Activated naive CD8-positive, alpha-beta T cell (primary cell): Measurements from ENCODE around the gene ATP5IF1.
A peak's percentile ranks its signal among the peaks of the same experiment; 100 is the strongest.

Source experiments
- H3K27ac Mint-ChIP-seq: one replicate; pipeline ENCODE4 v1.8.0; 2021; ENCODE audit warnings: mixed read lengths
- H3K27me3 Mint-ChIP-seq: one replicate; pipeline ENCODE4 v1.8.0; 2021; ENCODE audit warnings: mixed read lengths
- H3K36me3 Mint-ChIP-seq: one replicate; pipeline ENCODE4 v1.8.0; 2021; ENCODE audit warnings: mixed read lengths
- H3K4me1 Mint-ChIP-seq: one replicate; pipeline ENCODE4 v1.8.0; 2021; ENCODE audit warnings: low read depth, mixed read lengths
- H3K4me3 Mint-ChIP-seq: one replicate; pipeline ENCODE4 v1.8.0; 2021; ENCODE audit warnings: mild to moderate bottlenecking, mixed read lengths
- H3K9me3 Mint-ChIP-seq: one replicate; pipeline ENCODE4 v1.8.0; 2021; ENCODE audit warnings: low read depth, mixed read lengths

ATP5IF1 gene

GRCh38 chr1:28209700-28210099 is 26.2 kb upstream of the ATP5IF1 start:
- no peak overlapping the region for H3K4me3 Mint-ChIP-seq
- no peaks in the 10 kb centered on the region for H3K27me3 Mint-ChIP-seq
- H3K36me3 Mint-ChIP-seq: peaks cover 10% of the 10 kb centered on the region
- no peaks in the 10 kb centered on the region for H3K9me3 Mint-ChIP-seq
- H3K4me1 Mint-ChIP-seq: peaks cover 1% of the 10 kb centered on the region
- H3K27ac Mint-ChIP-seq: no peak overlapping the region

GRCh38 chr1:28213315-28213714 is 22.6 kb upstream of the ATP5IF1 start:
- no peaks in the 10 kb centered on the region for H3K27me3 Mint-ChIP-seq
- no peak overlapping the region for H3K27ac Mint-ChIP-seq
- no peaks in the 10 kb centered on the region for H3K9me3 Mint-ChIP-seq
- no peak overlapping the region for H3K4me3 Mint-ChIP-seq
- H3K4me1 Mint-ChIP-seq: peaks cover 1% of the 10 kb centered on the region
- H3K36me3 Mint-ChIP-seq: peaks cover 4% of the 10 kb centered on the region

GRCh38 chr1:28229089-28229488 is 6.8 kb upstream of the ATP5IF1 start:
- Mint-ChIP-seq H3K27ac (no peak overlapping the region), H3K4me3 (no peak overlapping the region), H3K27me3 (no peaks in the 10 kb centered on the region), H3K4me1 (peaks cover 32% of the 10 kb centered on the region), H3K36me3 (no peaks in the 10 kb centered on the region), H3K9me3 (no peaks in the 10 kb centered on the region)

GRCh38 chr1:28229996-28230395 is 5.9 kb upstream of the ATP5IF1 start:
- Mint-ChIP-seq H3K4me1 (peaks cover 34% of the 10 kb centered on the region), H3K36me3 (no peaks in the 10 kb centered on the region), H3K9me3 (no peaks in the 10 kb centered on the region), H3K27me3 (no peaks in the 10 kb centered on the region), H3K27ac (no peak overlapping the region), H3K4me3 (peak overlapping the region; percentile 97)

GRCh38 chr1:28232558-28233263 is 3.2 kb upstream of the ATP5IF1 start, which contains the start of gene DNAJC8:
Gene DNAJC8 (minus strand): TSS chr1:28233029. CDS start chr1:28232998, 31 bp downstream.
- Mint-ChIP-seq H3K27ac (peak within 1 kb of the TSS; percentile 98), H3K4me3 (peak within 1 kb of the TSS; percentile 97), H3K36me3 (no peaks in the 10 kb centered on the region), H3K9me3 (no peaks in the 10 kb centered on the region), H3K4me1 (peaks cover 34% of the 10 kb centered on the region), H3K27me3 (no peaks in the 10 kb centered on the region)

- Mint-ChIP-seq H3K27ac (peak overlapping the region; percentile 29), H3K36me3 (no peaks in the 10 kb centered on the region), H3K27me3 (no peaks in the 10 kb centered on the region), H3K9me3 (no peaks in the 10 kb centered on the region), H3K4me1 (peaks cover 34% of the 10 kb centered on the region), H3K4me3 (peak overlapping the region; percentile 97)
Observed at GRCh38 chr1:28233264-28233606, 2.7 kb upstream of the ATP5IF1 start.

- Mint-ChIP-seq H3K36me3 (no peaks in the 10 kb centered on the region), H3K9me3 (no peaks in the 10 kb centered on the region), H3K27ac (no peak overlapping the region), H3K27me3 (no peaks in the 10 kb centered on the region), H3K4me3 (no peak overlapping the region), H3K4me1 (peaks cover 20% of the 10 kb centered on the region)
Observed at GRCh38 chr1:28236656-28237322, 865 bp downstream of the ATP5IF1 start.

GRCh38 chr1:28239004-28239403 is 3.1 kb downstream of the ATP5IF1 start:
- Mint-ChIP-seq H3K9me3 (no peaks in the 10 kb centered on the region), H3K4me1 (peaks cover 17% of the 10 kb centered on the region), H3K27ac (peak overlapping the region; percentile 34), H3K4me3 (no peak overlapping the region), H3K36me3 (no peaks in the 10 kb centered on the region), H3K27me3 (no peaks in the 10 kb centered on the region)

- Mint-ChIP-seq H3K9me3 (no peaks in the 10 kb centered on the region), H3K4me1 (peaks cover 25% of the 10 kb centered on the region), H3K4me3 (no peak overlapping the region), H3K27me3 (no peaks in the 10 kb centered on the region), H3K36me3 (no peaks in the 10 kb centered on the region), H3K27ac (no peak overlapping the region)
Observed at GRCh38 chr1:28240024-28240423, 4.1 kb downstream of the ATP5IF1 start.

- no peaks in the 10 kb centered on the region for H3K9me3 Mint-ChIP-seq
- H3K4me3 Mint-ChIP-seq: no peak overlapping the region
- H3K36me3 Mint-ChIP-seq: no peaks in the 10 kb centered on the region
- peaks cover 31% of the 10 kb centered on the region for H3K4me1 Mint-ChIP-seq
- no peak overlapping the region for H3K27ac Mint-ChIP-seq
- H3K27me3 Mint-ChIP-seq: no peaks in the 10 kb centered on the region
Observed at GRCh38 chr1:28241638-28242241, 5.8 kb downstream of the ATP5IF1 start.

GRCh38 chr1:28243685-28244311 is 7.9 kb downstream of the ATP5IF1 start:
- peak overlapping the region; percentile 94 for H3K27ac Mint-ChIP-seq
- H3K27me3 Mint-ChIP-seq: no peaks in the 10 kb centered on the region
- H3K4me1 Mint-ChIP-seq: peaks cover 47% of the 10 kb centered on the region
- no peaks in the 10 kb centered on the region for H3K9me3 Mint-ChIP-seq
- H3K4me3 Mint-ChIP-seq: peak overlapping the region; percentile 69
- no peaks in the 10 kb centered on the region for H3K36me3 Mint-ChIP-seq

GRCh38 chr1:28244549-28245251 is 8.8 kb downstream of the ATP5IF1 start:
- Mint-ChIP-seq H3K4me1 (peaks cover 54% of the 10 kb centered on the region), H3K27me3 (no peaks in the 10 kb centered on the region), H3K9me3 (no peaks in the 10 kb centered on the region), H3K27ac (peak overlapping the region; percentile 94), H3K4me3 (peak overlapping the region; percentile 69), H3K36me3 (no peaks in the 10 kb centered on the region)

GRCh38 chr1:28246427-28246832 is 10.5 kb downstream of the ATP5IF1 start:
- H3K36me3 Mint-ChIP-seq: no peaks in the 10 kb centered on the region
- no peaks in the 10 kb centered on the region for H3K27me3 Mint-ChIP-seq
- peak overlapping the region; percentile 96 for H3K27ac Mint-ChIP-seq
- peak overlapping the region; percentile 98 for H3K4me3 Mint-ChIP-seq
- H3K4me1 Mint-ChIP-seq: peaks cover 57% of the 10 kb centered on the region
- H3K9me3 Mint-ChIP-seq: no peaks in the 10 kb centered on the region

GRCh38 chr1:28247612-28248272 is 11.8 kb downstream of the ATP5IF1 start:
- Mint-ChIP-seq H3K27me3 (no peaks in the 10 kb centered on the region), H3K4me3 (peak overlapping the region; percentile 98), H3K4me1 (peaks cover 56% of the 10 kb centered on the region), H3K9me3 (no peaks in the 10 kb centered on the region), H3K36me3 (no peaks in the 10 kb centered on the region), H3K27ac (peak overlapping the region; percentile 96)
